Measurements from ENCODE around the gene SPO11.

GRCh38 chr20:57392512-57393271 is 63.1 kb downstream of the SPO11 start:
- no peak for TF ChIP-seq CTCF (conservative IDR thresholded peaks at IDR 0.05; ENCODE audit: low read length)
- no peak for TF ChIP-seq EZH2phosphoT487 (IDR thresholded peaks at IDR 0.05; ENCODE audit: borderline replicate concordance)

Measured in Loucy (cell line).